ENCODE data around the gene STRIP2.

STRIP2 gene

GRCh38 chr7:129422727-129423126 lies 11.5 kb upstream of the STRIP2 start:
- H3K4me3 ChIP-seq (ENCODE audit: low read length) = no peak overlapping the region
- no peak for TF ChIP-seq CTCF (conservative IDR thresholded peaks at IDR 0.05; ENCODE audit: low read length)

GRCh38 chr7:129423700-129424410 lies 10.4 kb upstream of the STRIP2 start:
- no peak for DNase-seq (ENCODE audit: low read depth)
- TF ChIP-seq CTCF (conservative IDR thresholded peaks at IDR 0.05; ENCODE audit: low read length) = no peak
- no peak overlapping the region for H3K4me3 ChIP-seq (ENCODE audit: low read length)

More at GRCh38 chr7:129422727-129423126, 11.5 kb upstream of the STRIP2 start:
- DNase-seq (ENCODE audit: low read depth) = no peak

- no peak for DNase-seq (ENCODE audit: low read depth)
- no peak overlapping the region for H3K4me3 ChIP-seq (ENCODE audit: low read length)
- no peak for TF ChIP-seq CTCF (conservative IDR thresholded peaks at IDR 0.05; ENCODE audit: low read length)
Observed at GRCh38 chr7:129426482-129426881, 7.8 kb upstream of the STRIP2 start.

- no peak overlapping the region for H3K4me3 ChIP-seq (ENCODE audit: low read length)
- DNase-seq (ENCODE audit: low read depth) = no peak
- TF ChIP-seq CTCF (conservative IDR thresholded peaks at IDR 0.05; ENCODE audit: low read length) = no peak
Observed at GRCh38 chr7:129427526-129428045, 6.6 kb upstream of the STRIP2 start.

- TF ChIP-seq CTCF (conservative IDR thresholded peaks at IDR 0.05; ENCODE audit: low read length) = no peak; the same call in 1 of the 2 replicates
- no peak overlapping the region for H3K4me3 ChIP-seq (ENCODE audit: low read length)
- peak; percentile 44 for DNase-seq (ENCODE audit: low read depth)
Observed at GRCh38 chr7:129431911-129432643, 2.2 kb upstream of the STRIP2 start.

GRCh38 chr7:129434675-129435318 lies 565 bp downstream of the STRIP2 start:
- no peak for DNase-seq (ENCODE audit: low read depth)
- no peak for TF ChIP-seq CTCF (conservative IDR thresholded peaks at IDR 0.05; ENCODE audit: low read length)
- peak overlapping the region; percentile 87 for H3K4me3 ChIP-seq (ENCODE audit: low read length)

Data from AG10803 (cell line).